IgD-negative memory B cell (primary cell): Measurements from ENCODE around the gene SEL1L. TPM values are rescaled to one million over a fixed set of nuclear protein-coding genes. Genes with fewer than 3 reads are reported as not detected.

Experiments used
- H3K27ac Mint-ChIP-seq, 3 donors: one replicate each; pipeline ENCODE4 v1.8.0; 2020 to 2022; ENCODE audit warnings: mild to moderate bottlenecking in 3 of 3, mixed read lengths in 3 of 3, moderate library complexity in 1 of 3
- H3K27me3 Mint-ChIP-seq: one replicate; pipeline ENCODE4 v1.8.0; 2021; ENCODE audit warnings: mixed read lengths
- H3K36me3 Mint-ChIP-seq: one replicate; pipeline ENCODE4 v1.8.0; 2020; ENCODE audit warnings: mild to moderate bottlenecking, mixed read lengths
- H3K4me1 Mint-ChIP-seq, 3 donors: one replicate each; pipeline ENCODE4 v1.8.0; 2020 to 2022; ENCODE audit warnings: mixed read lengths in 3 of 3, mild to moderate bottlenecking in 1 of 3
- H3K4me3 Mint-ChIP-seq, 4 donors: one replicate each; pipeline ENCODE4 v1.8.0; 2020 to 2022; ENCODE audit warnings: mild to moderate bottlenecking in 4 of 4, mixed read lengths in 4 of 4, moderate library complexity in 3 of 4
- H3K9me3 Mint-ChIP-seq, 3 donors: one replicate each; pipeline ENCODE4 v1.8.0; 2020 to 2021; ENCODE audit warnings: mixed read lengths in 3 of 3, mild to moderate bottlenecking in 1 of 3
- polyA plus RNA-seq: library from polyadenylated mRNA; unstranded; fragments of 300-500 nt; fragmentation: Illumina TruSeq; gene quantifications from one replicate; pipeline ENCODE4 v1.2.3, GENCODE V29; 2021

SEL1L gene
- polyA plus RNA-seq, 1 donor from 2014 or later = 16.5 TPM

- Mint-ChIP-seq H3K4me3 (no peak overlapping the region), H3K27ac (no peak overlapping the region), H3K4me1 (peaks cover 4 to 14% (median 5%) of the 10 kb centered on the region in 3 donors), H3K36me3 (no peaks in the 10 kb centered on the region), H3K27me3 (peaks cover 11% of the 10 kb centered on the region), H3K9me3 (peaks cover 0 to 2% (median 0%) of the 10 kb centered on the region in 3 donors)
Measured at GRCh38 chr14:81452341-81453133, 81.1 kb downstream of the SEL1L start.

GRCh38 chr14:81450976-81451375 lies 82.7 kb downstream of the SEL1L start:
- H3K27me3 Mint-ChIP-seq = peaks cover 15% of the 10 kb centered on the region
- peaks cover 0 to 2% (median 0%) of the 10 kb centered on the region in 3 donors for H3K9me3 Mint-ChIP-seq
- H3K4me3 Mint-ChIP-seq = no peak overlapping the region
- peaks cover 2% of the 10 kb centered on the region for H3K36me3 Mint-ChIP-seq
- peaks cover 4 to 14% (median 5%) of the 10 kb centered on the region in 3 donors for H3K4me1 Mint-ChIP-seq
- H3K27ac Mint-ChIP-seq = no peak overlapping the region

- peaks cover 0 to 2% (median 0%) of the 10 kb centered on the region in 3 donors for H3K9me3 Mint-ChIP-seq
- H3K27ac Mint-ChIP-seq = no peak overlapping the region
- H3K36me3 Mint-ChIP-seq = peaks cover 2% of the 10 kb centered on the region
- peaks cover 18% of the 10 kb centered on the region for H3K27me3 Mint-ChIP-seq
- peaks cover 3 to 8% (median 5%) of the 10 kb centered on the region in 3 donors for H3K4me1 Mint-ChIP-seq
- H3K4me3 Mint-ChIP-seq = no peak overlapping the region
Measured at GRCh38 chr14:81450100-81450531, 83.5 kb downstream of the SEL1L start.

GRCh38 chr14:81449576-81449975 lies 84.1 kb downstream of the SEL1L start:
- Mint-ChIP-seq H3K4me1 (peaks cover 3 to 5% (median 5%) of the 10 kb centered on the region in 3 donors), H3K27ac (no peak overlapping the region), H3K4me3 (no peak overlapping the region), H3K9me3 (peaks cover 0 to 2% (median 0%) of the 10 kb centered on the region in 3 donors), H3K27me3 (peaks cover 18% of the 10 kb centered on the region), H3K36me3 (peaks cover 2% of the 10 kb centered on the region)

- H3K27ac Mint-ChIP-seq = no peak overlapping the region
- peaks cover 2% of the 10 kb centered on the region for H3K36me3 Mint-ChIP-seq
- H3K27me3 Mint-ChIP-seq = peaks cover 21% of the 10 kb centered on the region
- peaks cover 3 to 5% (median 5%) of the 10 kb centered on the region in 3 donors for H3K4me1 Mint-ChIP-seq
- H3K9me3 Mint-ChIP-seq = peaks cover 0 to 2% (median 0%) of the 10 kb centered on the region in 3 donors
- no peak overlapping the region for H3K4me3 Mint-ChIP-seq
Measured at GRCh38 chr14:81449114-81449513, 84.5 kb downstream of the SEL1L start.

GRCh38 chr14:81447021-81447764 lies 86.5 kb downstream of the SEL1L start:
- Mint-ChIP-seq H3K36me3 (peaks cover 2% of the 10 kb centered on the region), H3K4me3 (no peak overlapping the region), H3K27me3 (peaks cover 31% of the 10 kb centered on the region), H3K4me1 (no peaks in the 10 kb centered on the region), H3K27ac (no peak overlapping the region), H3K9me3 (peaks cover 0 to 4% (median 2%) of the 10 kb centered on the region in 3 donors)

GRCh38 chr14:81446279-81447007 lies 87.2 kb downstream of the SEL1L start:
- Mint-ChIP-seq H3K27me3 (peaks cover 34% of the 10 kb centered on the region), H3K9me3 (peaks cover 0 to 4% (median 3%) of the 10 kb centered on the region in 3 donors), H3K36me3 (peaks cover 2% of the 10 kb centered on the region), H3K4me3 (no peak overlapping the region), H3K27ac (no peak overlapping the region), H3K4me1 (no peaks in the 10 kb centered on the region)

- Mint-ChIP-seq H3K9me3 (peaks cover 2 to 4% (median 3%) of the 10 kb centered on the region in 3 donors), H3K36me3 (no peaks in the 10 kb centered on the region), H3K27ac (no peak overlapping the region), H3K4me1 (peaks cover 2 to 8% (median 6%) of the 10 kb centered on the region in 3 donors), H3K4me3 (no peak overlapping the region), H3K27me3 (peaks cover 49% of the 10 kb centered on the region)
Measured at GRCh38 chr14:81441626-81442134, 92.0 kb downstream of the SEL1L start.

- Mint-ChIP-seq H3K27me3 (peaks cover 52% of the 10 kb centered on the region), H3K4me3 (no peak overlapping the region), H3K9me3 (peaks cover 2 to 4% (median 3%) of the 10 kb centered on the region in 3 donors), H3K27ac (no peak overlapping the region), H3K36me3 (peaks cover 2% of the 10 kb centered on the region), H3K4me1 (peaks cover 6 to 14% (median 11%) of the 10 kb centered on the region in 3 donors)
Measured at GRCh38 chr14:81440041-81440440, 93.6 kb downstream of the SEL1L start.

GRCh38 chr14:81437244-81437643 lies 96.4 kb downstream of the SEL1L start:
- peaks cover 57% of the 10 kb centered on the region for H3K27me3 Mint-ChIP-seq
- peak overlapping the region; percentile 70 to 93 (median 76) for H3K4me3 Mint-ChIP-seq
- peaks cover 6 to 14% (median 11%) of the 10 kb centered on the region in 3 donors for H3K4me1 Mint-ChIP-seq
- no peak overlapping the region for H3K27ac Mint-ChIP-seq
- H3K36me3 Mint-ChIP-seq = peaks cover 2% of the 10 kb centered on the region
- H3K9me3 Mint-ChIP-seq = peaks cover 0 to 3% (median 2%) of the 10 kb centered on the region in 3 donors

- H3K4me1 Mint-ChIP-seq = peaks cover 6 to 14% (median 11%) of the 10 kb centered on the region in 3 donors
- no peak overlapping the region for H3K27ac Mint-ChIP-seq
- peaks cover 55% of the 10 kb centered on the region for H3K27me3 Mint-ChIP-seq
- peak overlapping the region; percentile 70 to 93 (median 82) for H3K4me3 Mint-ChIP-seq
- H3K9me3 Mint-ChIP-seq = peaks cover 0 to 2% (median 1%) of the 10 kb centered on the region in 3 donors
- H3K36me3 Mint-ChIP-seq = peaks cover 2% of the 10 kb centered on the region
Measured at GRCh38 chr14:81436296-81437138, 97.1 kb downstream of the SEL1L start.

- Mint-ChIP-seq H3K27me3 (peaks cover 48% of the 10 kb centered on the region), H3K4me3 (peak overlapping the region; percentile 66 to 90 (median 82)), H3K36me3 (peaks cover 2% of the 10 kb centered on the region), H3K27ac (peak overlapping the region in 1 of 3 donors; percentile 59), H3K9me3 (peaks cover 0 to 2% (median 1%) of the 10 kb centered on the region in 3 donors), H3K4me1 (peaks cover 6 to 14% (median 11%) of the 10 kb centered on the region in 3 donors)
Measured at GRCh38 chr14:81435391-81436295, 98.0 kb downstream of the SEL1L start.

GRCh38 chr14:81435048-81435390 lies 98.6 kb downstream of the SEL1L start:
- peaks cover 47% of the 10 kb centered on the region for H3K27me3 Mint-ChIP-seq

More at GRCh38 chr14:81435048-81435390, 98.6 kb downstream of the SEL1L start:
- Mint-ChIP-seq H3K9me3 (peaks cover 0 to 2% (median 1%) of the 10 kb centered on the region in 3 donors), H3K36me3 (peaks cover 2% of the 10 kb centered on the region), H3K27ac (no peak overlapping the region), H3K4me3 (peak overlapping the region; percentile 66 to 90 (median 82)), H3K4me1 (peaks cover 6 to 14% (median 11%) of the 10 kb centered on the region in 3 donors)
